Choroid plexus epithelial cell (primary cell): ENCODE data around the gene DDX56.

ENCODE experiments used
- DNase-seq: peaks from one replicate; pipeline ENCODE4 v3.0.0-alpha.2; 2010; ENCODE audit warnings: low read depth
- H3K4me3 ChIP-seq: 2 replicates; pipeline ENCODE4 v1.5.1; 2011; ENCODE audit warnings: low read depth, mild to moderate bottlenecking, control low read depth, low read length, moderate library complexity
- CTCF ChIP-seq: conservative IDR thresholded peaks from 2 replicates; pipeline ENCODE4 v1.5.1; 2011; ENCODE audit warnings: low read depth, mild to moderate bottlenecking, control low read depth, inconsistent platforms, low read length, moderate library complexity

The DDX56 gene

GRCh38 chr7:44576228-44576627 is 2.5 kb upstream of the DDX56 start:
- H3K4me3 ChIP-seq = no peak overlapping the region
- no peak for DNase-seq

GRCh38 chr7:44575054-44575453 is 1.3 kb upstream of the DDX56 start:
- no peak for DNase-seq
- no peak overlapping the region for H3K4me3 ChIP-seq

More at GRCh38 chr7:44576228-44576627, 2.5 kb upstream of the DDX56 start:
- no peak for TF ChIP-seq CTCF

GRCh38 chr7:44574287-44574872 is 672 bp upstream of the DDX56 start:
- DNase-seq = peak; percentile 14
- TF ChIP-seq CTCF = no peak
- H3K4me3 ChIP-seq = peak overlapping the region; percentile 97

More at GRCh38 chr7:44575054-44575453, 1.3 kb upstream of the DDX56 start:
- TF ChIP-seq CTCF = no peak

DNA sequence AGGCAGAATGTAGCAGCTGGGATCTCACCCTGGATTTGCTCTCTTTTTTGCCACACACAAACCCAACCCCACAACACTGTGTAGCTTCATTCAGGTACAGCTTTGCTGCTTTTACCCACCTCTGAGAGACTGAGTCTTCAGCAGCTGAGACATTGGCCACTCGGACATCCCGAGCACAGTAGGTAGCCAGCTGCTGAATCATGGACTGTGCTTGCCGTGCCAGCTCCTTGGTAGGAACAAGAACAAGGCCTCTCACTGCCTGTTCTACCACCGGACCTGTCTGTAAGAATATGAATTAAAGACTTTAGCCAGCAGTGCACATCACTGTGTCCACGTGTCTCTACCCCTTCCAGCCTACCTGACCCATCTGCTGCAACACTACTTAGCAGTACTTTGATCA is 937 bp downstream of the DDX56 start:
- peak overlapping the region; percentile 97 for H3K4me3 ChIP-seq
- no peak for TF ChIP-seq CTCF
- DNase-seq = no peak

GRCh38 chr7:44569959-44570358 is 3.7 kb downstream of the DDX56 start:
- TF ChIP-seq CTCF = no peak
- no peak for DNase-seq
- H3K4me3 ChIP-seq = no peak overlapping the region

DNA sequence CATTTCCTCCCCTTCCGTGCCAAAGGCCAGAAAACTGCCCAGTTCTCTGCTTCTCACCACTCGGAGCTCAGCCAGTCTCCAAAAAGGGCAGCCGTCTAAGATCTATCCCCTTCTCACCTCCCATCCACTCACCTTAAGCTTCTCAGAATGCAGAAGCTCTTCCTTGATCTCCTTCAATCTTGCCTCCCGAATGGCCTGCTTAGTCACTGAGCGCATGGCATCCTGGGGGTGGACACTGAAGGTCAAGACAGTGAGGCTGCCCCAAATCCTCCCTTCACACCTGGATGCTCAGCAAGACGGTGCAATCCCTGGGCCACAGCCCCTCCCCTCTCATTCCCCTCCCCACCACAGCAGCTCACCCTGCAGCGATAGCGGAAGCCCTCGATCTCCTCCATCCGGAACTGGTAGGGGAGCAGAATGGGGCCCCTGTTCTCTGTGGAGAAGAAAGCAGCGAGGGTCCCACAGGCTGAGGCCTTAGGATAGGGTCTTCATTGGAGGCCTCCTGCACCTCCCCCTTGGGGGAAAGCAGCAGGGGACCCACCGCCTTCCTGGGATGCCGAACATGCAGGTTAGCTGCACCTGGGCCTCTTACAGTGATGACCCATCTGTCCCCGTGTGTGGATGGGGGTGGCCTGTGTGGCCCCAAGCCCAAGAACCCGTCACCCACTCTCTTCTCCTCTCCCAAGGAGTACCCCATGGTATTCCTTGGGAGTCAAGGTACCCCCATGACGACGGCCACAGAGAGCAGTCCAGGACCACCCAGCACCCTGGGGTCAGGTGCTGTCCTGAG is 4.7 kb downstream of the DDX56 start:
- H3K4me3 ChIP-seq = no peak overlapping the region
- no peak for DNase-seq
- TF ChIP-seq CTCF = no peak

GRCh38 chr7:44567884-44568283 is 5.8 kb downstream of the DDX56 start:
- no peak for TF ChIP-seq CTCF
- H3K4me3 ChIP-seq = no peak overlapping the region
- no peak for DNase-seq
